ENCODE measurements around the gene MRPL51.

GRCh38 chr12:6463858-6464257 is 29.2 kb downstream of the MRPL51 start:
- TF ChIP-seq POLR2A (IDR thresholded peaks at IDR 0.05) (no peak), CTCF (IDR thresholded peaks at IDR 0.05) (no peak)
